HG03521 (cell line): ENCODE results near the gene LRRC37A2.
"Not testable (repeated sequence)": the region's sequence is repeated elsewhere in the genome, so short reads cannot be mapped to it uniquely, and the experiment has no call there.

Experiments
- ATAC-seq: cut with Tn5 transposase; IDR thresholded peaks from one replicate; pipeline ENCODE4 v1.9.1; 2021; ENCODE audit warnings: mild to moderate bottlenecking, moderate library complexity; ENCODE audit not compliant: unreplicated experiment

LRRC37A2 gene

GRCh38 chr17:46591332-46591731 lies 79.1 kb downstream of the LRRC37A2 start:
- not testable (repeated sequence) for ATAC-seq

DNA sequence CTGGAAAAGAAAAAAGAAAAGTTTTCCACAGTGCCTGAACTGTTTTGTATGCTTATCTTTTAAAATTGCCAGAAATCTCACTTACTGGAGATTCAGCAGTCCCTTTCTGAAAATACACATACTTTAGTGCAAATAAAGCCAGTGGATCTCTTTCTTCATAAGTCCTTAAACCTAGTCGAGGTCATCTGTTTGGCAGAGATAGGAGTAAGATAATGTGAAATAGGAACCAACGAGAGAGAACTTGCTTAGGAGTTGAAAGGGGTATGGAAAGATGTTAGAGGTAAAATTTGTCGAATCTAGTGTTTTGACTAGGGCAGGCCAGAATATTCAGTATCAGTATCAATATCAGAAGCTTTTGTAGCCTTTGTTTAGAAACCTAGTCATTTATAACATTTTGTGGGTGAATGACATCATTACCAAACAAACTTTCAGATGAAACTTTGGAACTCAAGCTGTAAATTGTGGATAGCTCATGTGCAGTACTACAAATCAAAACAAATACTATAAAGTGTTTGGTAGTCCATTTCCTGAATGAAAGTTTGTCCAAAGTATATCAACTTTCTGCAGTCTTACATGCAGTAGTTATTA lies 86.2 kb downstream of the LRRC37A2 start:
- ATAC-seq: not testable (repeated sequence)

- ATAC-seq: not testable (repeated sequence)
Observed at GRCh38 chr17:46600767-46601166, 88.5 kb downstream of the LRRC37A2 start.

- peak; percentile 53 for ATAC-seq
Observed at GRCh38 chr17:46603125-46603524, 90.9 kb downstream of the LRRC37A2 start.
